SK-N-SH treated with all-trans-retinoic acid at 6 μM for 48 hours (cell line): ENCODE data around the gene CCL18.

Source experiments
- ATAC-seq: fragments of 200-7000 bp; cut with Tn5 transposase; 3 replicates; pipeline ENCODE4 v1.9.1; 2020; ENCODE audit warnings: mild to moderate bottlenecking, moderate library complexity
- ARNTL ChIP-seq: fragments of 450-650 bp; formaldehyde crosslinking; IDR thresholded peaks from 2 replicates; pipeline ENCODE4 v1.5.0; 2020; ENCODE audit warnings: low read depth, mild to moderate bottlenecking, moderate library complexity, borderline replicate concordance
- BACH2 ChIP-seq: fragments of 250-450 bp; sonication (Bioruptor Pico); IDR thresholded peaks from 2 replicates; pipeline ENCODE4 v1.9.0; 2021; ENCODE audit warnings: mild to moderate bottlenecking, borderline replicate concordance
- CSDC2 ChIP-seq: fragments of 250-450 bp; sonication (Bioruptor Pico); IDR thresholded peaks from 2 replicates; pipeline ENCODE4 v1.5.0; 2020; ENCODE audit warnings: mild to moderate bottlenecking, moderate library complexity
- ESRRG ChIP-seq: fragments of 250-450 bp; sonication (Bioruptor Pico); IDR thresholded peaks from 2 replicates; pipeline ENCODE4 v1.6.1; 2021; ENCODE audit warnings: mild to moderate bottlenecking
- ISL1 ChIP-seq: fragments of 250-450 bp; sonication (Bioruptor Pico); IDR thresholded peaks from 2 replicates; pipeline ENCODE4 v2.1.2; 2022; ENCODE audit warnings: mild to moderate bottlenecking, moderate library complexity
- OSR1 ChIP-seq: fragments of 250-450 bp; sonication (Bioruptor Pico); IDR thresholded peaks from 2 replicates; pipeline ENCODE4 v1.8.0; 2022; ENCODE audit warnings: moderate library complexity, mild to moderate bottlenecking, inconsistent platforms
- POU6F1 ChIP-seq: fragments of 250-450 bp; sonication (Bioruptor Pico); IDR thresholded peaks from 2 replicates; pipeline ENCODE4 v1.8.0; 2021; ENCODE audit warnings: low read depth, mild to moderate bottlenecking, moderate library complexity, borderline replicate concordance
- PPARA ChIP-seq: fragments of 250-450 bp; sonication (Bioruptor Pico); IDR thresholded peaks from 2 replicates; pipeline ENCODE4 v1.5.0; 2020; ENCODE audit warnings: mild to moderate bottlenecking, borderline replicate concordance
- RARB ChIP-seq: fragments of 250-450 bp; sonication (Bioruptor Pico); IDR thresholded peaks from 2 replicates; pipeline ENCODE4 v1.8.0; 2021; ENCODE audit warnings: mild to moderate bottlenecking, moderate library complexity
- SNAI2 ChIP-seq: fragments of 250-450 bp; sonication (Bioruptor Pico); IDR thresholded peaks from 2 replicates; pipeline ENCODE4 v1.5.0; 2020; ENCODE audit warnings: mild to moderate bottlenecking, moderate library complexity
- TCF4 ChIP-seq: fragments of 250-450 bp; sonication (Bioruptor Pico); IDR thresholded peaks from 2 replicates; pipeline ENCODE4 v1.8.0; 2021; ENCODE audit warnings: mild to moderate bottlenecking, moderate library complexity, borderline replicate concordance
- TOX ChIP-seq: fragments of 250-450 bp; sonication (Bioruptor Pico); IDR thresholded peaks from 2 replicates; pipeline ENCODE4 v1.8.0; 2021; ENCODE audit warnings: mild to moderate bottlenecking, moderate library complexity, borderline replicate concordance
- ZC3H10 ChIP-seq: fragments of 250-450 bp; sonication (Bioruptor Pico); IDR thresholded peaks from 2 replicates; pipeline ENCODE4 v1.5.1; 2021; ENCODE audit warnings: mild to moderate bottlenecking, moderate library complexity
- ZFP3 ChIP-seq: fragments of 250-450 bp; sonication (Bioruptor Pico); IDR thresholded peaks from 2 replicates; pipeline ENCODE4 v1.5.0; 2020; ENCODE audit warnings: mild to moderate bottlenecking, moderate library complexity
- ZFP30 ChIP-seq: fragments of 450-650 bp; formaldehyde crosslinking; IDR thresholded peaks from 2 replicates; pipeline ENCODE4 v1.5.0; 2022; ENCODE audit warnings: mild to moderate bottlenecking, moderate library complexity
- ZNF565 ChIP-seq: fragments of 450-650 bp; formaldehyde crosslinking; conservative IDR thresholded peaks from 2 replicates; pipeline ENCODE4 v1.5.0; 2020; ENCODE audit warnings: low read depth, mild to moderate bottlenecking, moderate library complexity
- ZNF70 ChIP-seq: fragments of 450-650 bp; formaldehyde crosslinking; IDR thresholded peaks from 2 replicates; pipeline ENCODE4 v1.5.0; 2020; ENCODE audit warnings: mild to moderate bottlenecking, moderate library complexity
- ZNF8 ChIP-seq: fragments of 450-650 bp; formaldehyde crosslinking; IDR thresholded peaks from 2 replicates; pipeline ENCODE4 v1.5.0; 2020; ENCODE audit warnings: mild to moderate bottlenecking, moderate library complexity
- TF ChIP-seq, protein P1 (sequence below): fragments of 250-450 bp; sonication (Bioruptor Pico); IDR thresholded peaks from 2 replicates; pipeline ENCODE4 v1.5.1; 2020; ENCODE audit warnings: low read depth, mild to moderate bottlenecking, moderate library complexity
- TF ChIP-seq, protein P2 (sequence below): fragments of 250-450 bp; sonication (Bioruptor Pico); IDR thresholded peaks from 2 replicates; pipeline ENCODE4 v1.5.0; 2020; ENCODE audit warnings: mild to moderate bottlenecking, moderate library complexity
- TF ChIP-seq, protein P3 (sequence below): fragments of 250-450 bp; sonication (Bioruptor Pico); IDR thresholded peaks from 2 replicates; pipeline ENCODE4 v1.5.1; 2021; ENCODE audit warnings: mild to moderate bottlenecking, moderate library complexity
- TF ChIP-seq, protein P4 (sequence below): fragments of 250-450 bp; sonication (Bioruptor Pico); IDR thresholded peaks from 2 replicates; pipeline ENCODE4 v1.8.0; 2020; ENCODE audit warnings: mild to moderate bottlenecking, moderate library complexity, borderline replicate concordance

Gene CCL18

DNA sequence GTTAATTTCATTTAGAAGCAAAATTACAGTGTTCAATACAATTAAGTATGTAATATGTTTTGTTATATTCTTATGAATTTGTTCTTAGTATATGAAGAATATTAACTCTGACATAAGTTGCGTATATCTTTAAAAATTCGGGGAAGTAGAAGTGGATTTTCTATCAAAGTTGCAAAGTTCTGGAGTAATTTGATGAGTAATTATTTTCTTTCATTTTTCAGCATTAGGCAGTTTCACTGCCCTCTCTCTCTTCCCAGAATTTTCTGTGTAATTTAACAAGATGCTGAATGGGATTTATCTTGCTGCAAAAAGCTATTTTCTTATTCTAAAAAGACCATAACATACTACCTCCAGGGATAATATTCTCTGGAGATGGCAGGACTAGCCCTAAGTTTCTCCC is 8.9 kb upstream of the CCL18 start:
- no peak for ATAC-seq
- TF ChIP-seq, protein P1, sequence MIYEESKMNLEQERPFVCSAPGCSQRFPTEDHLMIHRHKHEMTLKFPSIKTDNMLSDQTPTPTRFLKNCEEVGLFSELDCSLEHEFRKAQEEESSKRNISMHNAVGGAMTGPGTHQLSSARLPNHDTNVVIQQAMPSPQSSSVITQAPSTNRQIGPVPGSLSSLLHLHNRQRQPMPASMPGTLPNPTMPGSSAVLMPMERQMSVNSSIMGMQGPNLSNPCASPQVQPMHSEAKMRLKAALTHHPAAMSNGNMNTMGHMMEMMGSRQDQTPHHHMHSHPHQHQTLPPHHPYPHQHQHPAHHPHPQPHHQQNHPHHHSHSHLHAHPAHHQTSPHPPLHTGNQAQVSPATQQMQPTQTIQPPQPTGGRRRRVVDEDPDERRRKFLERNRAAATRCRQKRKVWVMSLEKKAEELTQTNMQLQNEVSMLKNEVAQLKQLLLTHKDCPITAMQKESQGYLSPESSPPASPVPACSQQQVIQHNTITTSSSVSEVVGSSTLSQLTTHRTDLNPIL, result no peak
- TF ChIP-seq PPARA (no peak), ZFP30 (no peak), ISL1 (CRISPR knock-in tag) (no peak), ZC3H10 (CRISPR knock-in tag) (no peak), BACH2 (no peak), OSR1 (CRISPR knock-in tag) (no peak), ZNF8 (CRISPR knock-in tag) (no peak), TOX (CRISPR knock-in tag) (no peak), ZNF70 (CRISPR knock-in tag) (no peak), ZNF565 (CRISPR knock-in tag) (no peak), POU6F1 (no peak), TCF4 (CRISPR knock-in tag) (no peak), CSDC2 (CRISPR knock-in tag) (no peak), ARNTL (CRISPR knock-in tag) (no peak)
- TF ChIP-seq, protein P2, sequence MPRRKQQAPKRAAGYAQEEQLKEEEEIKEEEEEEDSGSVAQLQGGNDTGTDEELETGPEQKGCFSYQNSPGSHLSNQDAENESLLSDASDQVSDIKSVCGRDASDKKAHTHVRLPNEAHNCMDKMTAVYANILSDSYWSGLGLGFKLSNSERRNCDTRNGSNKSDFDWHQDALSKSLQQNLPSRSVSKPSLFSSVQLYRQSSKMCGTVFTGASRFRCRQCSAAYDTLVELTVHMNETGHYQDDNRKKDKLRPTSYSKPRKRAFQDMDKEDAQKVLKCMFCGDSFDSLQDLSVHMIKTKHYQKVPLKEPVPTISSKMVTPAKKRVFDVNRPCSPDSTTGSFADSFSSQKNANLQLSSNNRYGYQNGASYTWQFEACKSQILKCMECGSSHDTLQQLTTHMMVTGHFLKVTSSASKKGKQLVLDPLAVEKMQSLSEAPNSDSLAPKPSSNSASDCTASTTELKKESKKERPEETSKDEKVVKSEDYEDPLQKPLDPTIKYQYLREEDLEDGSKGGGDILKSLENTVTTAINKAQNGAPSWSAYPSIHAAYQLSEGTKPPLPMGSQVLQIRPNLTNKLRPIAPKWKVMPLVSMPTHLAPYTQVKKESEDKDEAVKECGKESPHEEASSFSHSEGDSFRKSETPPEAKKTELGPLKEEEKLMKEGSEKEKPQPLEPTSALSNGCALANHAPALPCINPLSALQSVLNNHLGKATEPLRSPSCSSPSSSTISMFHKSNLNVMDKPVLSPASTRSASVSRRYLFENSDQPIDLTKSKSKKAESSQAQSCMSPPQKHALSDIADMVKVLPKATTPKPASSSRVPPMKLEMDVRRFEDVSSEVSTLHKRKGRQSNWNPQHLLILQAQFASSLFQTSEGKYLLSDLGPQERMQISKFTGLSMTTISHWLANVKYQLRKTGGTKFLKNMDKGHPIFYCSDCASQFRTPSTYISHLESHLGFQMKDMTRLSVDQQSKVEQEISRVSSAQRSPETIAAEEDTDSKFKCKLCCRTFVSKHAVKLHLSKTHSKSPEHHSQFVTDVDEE (CRISPR knock-in tag), result no peak
- TF ChIP-seq, protein P3, sequence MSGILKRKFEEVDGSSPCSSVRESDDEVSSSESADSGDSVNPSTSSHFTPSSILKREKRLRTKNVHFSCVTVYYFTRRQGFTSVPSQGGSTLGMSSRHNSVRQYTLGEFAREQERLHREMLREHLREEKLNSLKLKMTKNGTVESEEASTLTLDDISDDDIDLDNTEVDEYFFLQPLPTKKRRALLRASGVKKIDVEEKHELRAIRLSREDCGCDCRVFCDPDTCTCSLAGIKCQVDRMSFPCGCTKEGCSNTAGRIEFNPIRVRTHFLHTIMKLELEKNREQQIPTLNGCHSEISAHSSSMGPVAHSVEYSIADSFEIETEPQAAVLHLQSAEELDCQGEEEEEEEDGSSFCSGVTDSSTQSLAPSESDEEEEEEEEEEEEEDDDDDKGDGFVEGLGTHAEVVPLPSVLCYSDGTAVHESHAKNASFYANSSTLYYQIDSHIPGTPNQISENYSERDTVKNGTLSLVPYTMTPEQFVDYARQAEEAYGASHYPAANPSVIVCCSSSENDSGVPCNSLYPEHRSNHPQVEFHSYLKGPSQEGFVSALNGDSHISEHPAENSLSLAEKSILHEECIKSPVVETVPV (CRISPR knock-in tag), result no peak
- TF ChIP-seq, protein P4, sequence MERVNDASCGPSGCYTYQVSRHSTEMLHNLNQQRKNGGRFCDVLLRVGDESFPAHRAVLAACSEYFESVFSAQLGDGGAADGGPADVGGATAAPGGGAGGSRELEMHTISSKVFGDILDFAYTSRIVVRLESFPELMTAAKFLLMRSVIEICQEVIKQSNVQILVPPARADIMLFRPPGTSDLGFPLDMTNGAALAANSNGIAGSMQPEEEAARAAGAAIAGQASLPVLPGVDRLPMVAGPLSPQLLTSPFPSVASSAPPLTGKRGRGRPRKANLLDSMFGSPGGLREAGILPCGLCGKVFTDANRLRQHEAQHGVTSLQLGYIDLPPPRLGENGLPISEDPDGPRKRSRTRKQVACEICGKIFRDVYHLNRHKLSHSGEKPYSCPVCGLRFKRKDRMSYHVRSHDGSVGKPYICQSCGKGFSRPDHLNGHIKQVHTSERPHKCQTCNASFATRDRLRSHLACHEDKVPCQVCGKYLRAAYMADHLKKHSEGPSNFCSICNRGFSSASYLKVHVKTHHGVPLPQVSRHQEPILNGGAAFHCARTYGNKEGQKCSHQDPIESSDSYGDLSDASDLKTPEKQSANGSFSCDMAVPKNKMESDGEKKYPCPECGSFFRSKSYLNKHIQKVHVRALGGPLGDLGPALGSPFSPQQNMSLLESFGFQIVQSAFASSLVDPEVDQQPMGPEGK (CRISPR knock-in tag), result no peak
- TF ChIP-seq, all 23 proteins: peak for 0

GRCh38 chr17:36055921-36056520 is 8.1 kb upstream of the CCL18 start:
- ATAC-seq, result no peak
- TF ChIP-seq OSR1 (CRISPR knock-in tag), result no peak
- TF ChIP-seq BACH2, result no peak

DNA sequence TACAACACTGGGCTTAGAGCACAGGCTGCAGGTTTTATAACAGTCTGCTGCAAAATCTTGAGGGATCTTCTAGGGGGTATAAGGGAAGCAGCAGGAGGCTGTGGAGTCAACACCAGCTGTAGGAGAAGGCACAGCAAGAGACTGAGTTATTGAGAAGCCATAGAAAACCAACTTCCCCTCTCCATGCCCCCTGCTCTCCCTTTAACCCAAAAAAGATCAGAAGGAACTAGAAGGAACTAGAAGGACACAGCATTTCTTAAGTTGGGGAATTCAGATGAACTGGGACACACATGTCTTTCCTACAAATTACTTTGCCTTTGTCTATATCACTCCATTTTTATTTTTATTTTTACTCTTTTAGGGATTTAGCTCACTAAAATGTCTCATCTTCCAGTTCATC is 6.2 kb upstream of the CCL18 start:
- ATAC-seq, result no peak

GRCh38 chr17:36059406-36059805 is 4.7 kb upstream of the CCL18 start:
- ATAC-seq, result no peak
- TF ChIP-seq POU6F1 (no peak), RARB (CRISPR knock-in tag) (no peak), OSR1 (CRISPR knock-in tag) (no peak), BACH2 (no peak), ZFP30 (no peak), ZNF8 (CRISPR knock-in tag) (no peak), TOX (CRISPR knock-in tag) (no peak), ESRRG (no peak), ARNTL (CRISPR knock-in tag) (no peak), ZFP3 (CRISPR knock-in tag) (no peak), ISL1 (CRISPR knock-in tag) (no peak), ZNF70 (CRISPR knock-in tag) (no peak)
- TF ChIP-seq, protein P1, result no peak
- TF ChIP-seq, protein P3 (CRISPR knock-in tag), result no peak

More for the DNA sequence above, 6.2 kb upstream of the CCL18 start:
- TF ChIP-seq ZNF8 (CRISPR knock-in tag), result no peak
- TF ChIP-seq ISL1 (CRISPR knock-in tag), result no peak
- TF ChIP-seq ARNTL (CRISPR knock-in tag), result no peak
- TF ChIP-seq SNAI2 (CRISPR knock-in tag), result no peak
